B cell (primary cell): Measurements from ENCODE around the gene MED23.

Source experiments
- EZH2 ChIP-seq: IDR thresholded peaks from 2 replicates; pipeline ENCODE4 v1.6.1; 2012; ENCODE audit warnings: borderline replicate concordance, low read depth, mild to moderate bottlenecking, moderate library complexity, low read length; ENCODE audit not compliant: insufficient read depth, poor library complexity, severe bottlenecking
- TF ChIP-seq, protein P1 (sequence below): fragments of 200-600 bp; IDR thresholded peaks from one replicate; pipeline ENCODE4 v1.8.0; 2022; ENCODE audit warnings: antibody characterized with exemption, mild to moderate bottlenecking

DNA sequence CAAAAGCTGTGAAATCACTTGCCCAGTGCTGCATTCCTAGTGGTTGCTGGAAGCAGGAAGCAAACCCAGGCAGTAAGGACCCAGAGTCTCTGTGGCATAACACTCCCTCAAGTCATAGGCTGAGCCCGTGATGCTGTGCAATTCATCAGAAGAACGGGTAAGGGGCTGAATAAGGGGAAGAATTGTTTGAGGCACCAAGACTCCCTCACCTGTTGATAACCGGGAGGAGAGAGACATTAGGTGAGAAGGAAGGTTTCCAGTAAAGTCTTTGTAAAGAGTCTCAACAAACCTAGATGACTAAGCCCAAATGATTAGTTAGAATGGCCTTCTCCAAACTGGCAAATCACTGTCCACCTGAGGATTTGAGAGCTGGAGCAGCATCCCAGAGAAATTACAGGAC is 27.3 kb upstream of the MED23 start:
- TF ChIP-seq, protein P1, sequence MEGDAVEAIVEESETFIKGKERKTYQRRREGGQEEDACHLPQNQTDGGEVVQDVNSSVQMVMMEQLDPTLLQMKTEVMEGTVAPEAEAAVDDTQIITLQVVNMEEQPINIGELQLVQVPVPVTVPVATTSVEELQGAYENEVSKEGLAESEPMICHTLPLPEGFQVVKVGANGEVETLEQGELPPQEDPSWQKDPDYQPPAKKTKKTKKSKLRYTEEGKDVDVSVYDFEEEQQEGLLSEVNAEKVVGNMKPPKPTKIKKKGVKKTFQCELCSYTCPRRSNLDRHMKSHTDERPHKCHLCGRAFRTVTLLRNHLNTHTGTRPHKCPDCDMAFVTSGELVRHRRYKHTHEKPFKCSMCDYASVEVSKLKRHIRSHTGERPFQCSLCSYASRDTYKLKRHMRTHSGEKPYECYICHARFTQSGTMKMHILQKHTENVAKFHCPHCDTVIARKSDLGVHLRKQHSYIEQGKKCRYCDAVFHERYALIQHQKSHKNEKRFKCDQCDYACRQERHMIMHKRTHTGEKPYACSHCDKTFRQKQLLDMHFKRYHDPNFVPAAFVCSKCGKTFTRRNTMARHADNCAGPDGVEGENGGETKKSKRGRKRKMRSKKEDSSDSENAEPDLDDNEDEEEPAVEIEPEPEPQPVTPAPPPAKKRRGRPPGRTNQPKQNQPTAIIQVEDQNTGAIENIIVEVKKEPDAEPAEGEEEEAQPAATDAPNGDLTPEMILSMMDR: no peak
- no peak for TF ChIP-seq EZH2
